GM23338 (cell line): ENCODE data around the gene SLC19A1. TPM values are rescaled to one million over a fixed set of nuclear protein-coding genes. Genes with fewer than 3 reads are reported as not detected.

ENCODE experiments used
- ATAC-seq: fragments of 200-7000 bp; cut with Tn5 transposase; 3 replicates; pipeline ENCODE4 v1.9.1; 2020
- DNase-seq: peaks from one replicate; pipeline ENCODE4 v3.0.0-alpha.2; 2015; ENCODE audit warnings: low spot score
- H2AFZ ChIP-seq: fragments of 200-600 bp; sonication (generic); 2 replicates; pipeline ENCODE4 v1.8.0; 2016; ENCODE audit warnings: antibody characterized with exemption, mild to moderate bottlenecking, moderate library complexity
- H3F3A ChIP-seq: fragments of 200-600 bp; sonication (generic); replicated peaks from 2 replicates; pipeline ENCODE4 v1.8.0; 2017; ENCODE audit warnings: antibody characterized with exemption, mixed run types, low read depth
- H3K27ac ChIP-seq: fragments of 200-600 bp; sonication (generic); 2 replicates; pipeline ENCODE4 v1.6.1; 2016; ENCODE audit warnings: low read depth
- H3K27me3 ChIP-seq: fragments of 200-600 bp; sonication (generic); 2 replicates; pipeline ENCODE4 v1.8.0; 2016; ENCODE audit warnings: mild to moderate bottlenecking, mixed run types, moderate library complexity; ENCODE audit not compliant: insufficient read depth
- H3K36me3 ChIP-seq: fragments of 200-600 bp; sonication (generic); 2 replicates; pipeline ENCODE4 v1.8.0; 2016; ENCODE audit warnings: mild to moderate bottlenecking; ENCODE audit not compliant: insufficient read depth
- H3K4me1 ChIP-seq: fragments of 200-600 bp; sonication (generic); 2 replicates; pipeline ENCODE4 v1.8.0; 2016; ENCODE audit warnings: mild to moderate bottlenecking, moderate library complexity; ENCODE audit not compliant: insufficient read depth
- H3K4me2 ChIP-seq: fragments of 200-600 bp; sonication (generic); 2 replicates; pipeline ENCODE4 v1.7.1; 2017; ENCODE audit warnings: mixed run types
- H3K4me3 ChIP-seq: fragments of 200-600 bp; sonication (generic); 2 replicates; pipeline ENCODE4 v1.6.1; 2016; ENCODE audit warnings: mixed run types
- H3K79me2 ChIP-seq: fragments of 200-600 bp; sonication (generic); replicated peaks from 2 replicates; pipeline ENCODE4 v1.8.0; 2017; ENCODE audit warnings: mild to moderate bottlenecking; ENCODE audit not compliant: insufficient read depth
- H3K9me2 ChIP-seq: fragments of 200-600 bp; sonication (generic); 2 replicates; pipeline ENCODE4 v1.8.0; 2017; ENCODE audit not compliant: insufficient read depth
- H4K20me1 ChIP-seq: fragments of 200-600 bp; sonication (generic); replicated peaks from 2 replicates; pipeline ENCODE4 v1.8.0; 2017; ENCODE audit warnings: mild to moderate bottlenecking; ENCODE audit not compliant: insufficient read depth
- H3K27ac Mint-ChIP-seq: 2 replicates; pipeline ENCODE4 v1.8.0; 2020; ENCODE audit warnings: inconsistent platforms, mild to moderate bottlenecking, moderate library complexity, mixed read lengths
- H3K27me3 Mint-ChIP-seq: 3 replicates; pipeline ENCODE4 v1.8.0; 2022; ENCODE audit warnings: low read depth, mild to moderate bottlenecking, moderate library complexity, mixed read lengths, inconsistent platforms; ENCODE audit not compliant: insufficient read depth, poor library complexity
- H3K36me3 Mint-ChIP-seq: 3 replicates; pipeline ENCODE4 v1.8.0; 2021; ENCODE audit warnings: low read depth, mild to moderate bottlenecking, inconsistent platforms, moderate library complexity, mixed read lengths
- H3K4me1 Mint-ChIP-seq: 3 replicates; pipeline ENCODE4 v1.8.0; 2020; ENCODE audit warnings: mild to moderate bottlenecking, inconsistent platforms, mixed read lengths
- H3K4me3 Mint-ChIP-seq: 3 replicates; pipeline ENCODE4 v1.8.0; 2021; ENCODE audit warnings: moderate library complexity, mild to moderate bottlenecking, inconsistent platforms, mixed read lengths
- H3K9me3 Mint-ChIP-seq: 3 replicates; pipeline ENCODE4 v1.8.0; 2020; ENCODE audit warnings: moderate library complexity, mild to moderate bottlenecking, inconsistent platforms, mixed read lengths
- CREB1 ChIP-seq: fragments of 250-450 bp; sonication (Bioruptor Pico); IDR thresholded peaks from 2 replicates; pipeline ENCODE4 v1.5.0; 2020; ENCODE audit warnings: low read depth, mild to moderate bottlenecking, moderate library complexity
- CTCF ChIP-seq, 2 experiments: fragments of 200-600 bp in 1 of 2; sonication (generic) in 1 of 2; conservative IDR thresholded peaks; 2 replicates each; pipeline versions ENCODE4 v1.5.1 to v1.6.1; 2016 to 2017; ENCODE audit warnings: antibody characterized with exemption in 2 of 2, low read depth in 2 of 2, mild to moderate bottlenecking in 2 of 2, moderate library complexity in 1 of 2
- EZH2 ChIP-seq: fragments of 200-600 bp; sonication (generic); IDR thresholded peaks from one replicate; pipeline ENCODE4 v1.8.0; 2017; ENCODE audit warnings: antibody characterized with exemption, mild to moderate bottlenecking, low read depth; ENCODE audit not compliant: unreplicated experiment
- JUNB ChIP-seq: IDR thresholded peaks from one replicate; pipeline ENCODE4 v1.6.1; 2016; ENCODE audit warnings: antibody characterized with exemption; ENCODE audit not compliant: unreplicated experiment
- REST ChIP-seq: IDR thresholded peaks from one replicate; pipeline ENCODE4 v1.6.1; 2018; ENCODE audit warnings: antibody characterized with exemption; ENCODE audit not compliant: unreplicated experiment
- polyA plus RNA-seq: library from polyadenylated mRNA; unstranded; fragments of >200 nt; fragmentation: Nextera tagmentation; extraction: Ambion mirVana; gene quantifications from 2 replicates; pipeline ENCODE4 v1.2.1, GENCODE V29; 2016
- total RNA-seq: library from RNA; depleted of rRNA; stranded (reverse); fragments of >200 nt; shearing (Covaris generic); gene quantifications from 2 replicates; pipeline ENCODE4 v1.2.3, GENCODE V29; 2014
- TF ChIP-seq, protein P1 (sequence below): fragments of 250-450 bp; sonication (Bioruptor Pico); IDR thresholded peaks from 2 replicates; pipeline ENCODE4 v1.5.0; 2020; ENCODE audit warnings: mild to moderate bottlenecking, moderate library complexity

The SLC19A1 gene
- total and polyA plus RNA-seq, 2 experiments from 2014 or later = 31.2 to 33.0 TPM

- TF ChIP-seq, protein P1, sequence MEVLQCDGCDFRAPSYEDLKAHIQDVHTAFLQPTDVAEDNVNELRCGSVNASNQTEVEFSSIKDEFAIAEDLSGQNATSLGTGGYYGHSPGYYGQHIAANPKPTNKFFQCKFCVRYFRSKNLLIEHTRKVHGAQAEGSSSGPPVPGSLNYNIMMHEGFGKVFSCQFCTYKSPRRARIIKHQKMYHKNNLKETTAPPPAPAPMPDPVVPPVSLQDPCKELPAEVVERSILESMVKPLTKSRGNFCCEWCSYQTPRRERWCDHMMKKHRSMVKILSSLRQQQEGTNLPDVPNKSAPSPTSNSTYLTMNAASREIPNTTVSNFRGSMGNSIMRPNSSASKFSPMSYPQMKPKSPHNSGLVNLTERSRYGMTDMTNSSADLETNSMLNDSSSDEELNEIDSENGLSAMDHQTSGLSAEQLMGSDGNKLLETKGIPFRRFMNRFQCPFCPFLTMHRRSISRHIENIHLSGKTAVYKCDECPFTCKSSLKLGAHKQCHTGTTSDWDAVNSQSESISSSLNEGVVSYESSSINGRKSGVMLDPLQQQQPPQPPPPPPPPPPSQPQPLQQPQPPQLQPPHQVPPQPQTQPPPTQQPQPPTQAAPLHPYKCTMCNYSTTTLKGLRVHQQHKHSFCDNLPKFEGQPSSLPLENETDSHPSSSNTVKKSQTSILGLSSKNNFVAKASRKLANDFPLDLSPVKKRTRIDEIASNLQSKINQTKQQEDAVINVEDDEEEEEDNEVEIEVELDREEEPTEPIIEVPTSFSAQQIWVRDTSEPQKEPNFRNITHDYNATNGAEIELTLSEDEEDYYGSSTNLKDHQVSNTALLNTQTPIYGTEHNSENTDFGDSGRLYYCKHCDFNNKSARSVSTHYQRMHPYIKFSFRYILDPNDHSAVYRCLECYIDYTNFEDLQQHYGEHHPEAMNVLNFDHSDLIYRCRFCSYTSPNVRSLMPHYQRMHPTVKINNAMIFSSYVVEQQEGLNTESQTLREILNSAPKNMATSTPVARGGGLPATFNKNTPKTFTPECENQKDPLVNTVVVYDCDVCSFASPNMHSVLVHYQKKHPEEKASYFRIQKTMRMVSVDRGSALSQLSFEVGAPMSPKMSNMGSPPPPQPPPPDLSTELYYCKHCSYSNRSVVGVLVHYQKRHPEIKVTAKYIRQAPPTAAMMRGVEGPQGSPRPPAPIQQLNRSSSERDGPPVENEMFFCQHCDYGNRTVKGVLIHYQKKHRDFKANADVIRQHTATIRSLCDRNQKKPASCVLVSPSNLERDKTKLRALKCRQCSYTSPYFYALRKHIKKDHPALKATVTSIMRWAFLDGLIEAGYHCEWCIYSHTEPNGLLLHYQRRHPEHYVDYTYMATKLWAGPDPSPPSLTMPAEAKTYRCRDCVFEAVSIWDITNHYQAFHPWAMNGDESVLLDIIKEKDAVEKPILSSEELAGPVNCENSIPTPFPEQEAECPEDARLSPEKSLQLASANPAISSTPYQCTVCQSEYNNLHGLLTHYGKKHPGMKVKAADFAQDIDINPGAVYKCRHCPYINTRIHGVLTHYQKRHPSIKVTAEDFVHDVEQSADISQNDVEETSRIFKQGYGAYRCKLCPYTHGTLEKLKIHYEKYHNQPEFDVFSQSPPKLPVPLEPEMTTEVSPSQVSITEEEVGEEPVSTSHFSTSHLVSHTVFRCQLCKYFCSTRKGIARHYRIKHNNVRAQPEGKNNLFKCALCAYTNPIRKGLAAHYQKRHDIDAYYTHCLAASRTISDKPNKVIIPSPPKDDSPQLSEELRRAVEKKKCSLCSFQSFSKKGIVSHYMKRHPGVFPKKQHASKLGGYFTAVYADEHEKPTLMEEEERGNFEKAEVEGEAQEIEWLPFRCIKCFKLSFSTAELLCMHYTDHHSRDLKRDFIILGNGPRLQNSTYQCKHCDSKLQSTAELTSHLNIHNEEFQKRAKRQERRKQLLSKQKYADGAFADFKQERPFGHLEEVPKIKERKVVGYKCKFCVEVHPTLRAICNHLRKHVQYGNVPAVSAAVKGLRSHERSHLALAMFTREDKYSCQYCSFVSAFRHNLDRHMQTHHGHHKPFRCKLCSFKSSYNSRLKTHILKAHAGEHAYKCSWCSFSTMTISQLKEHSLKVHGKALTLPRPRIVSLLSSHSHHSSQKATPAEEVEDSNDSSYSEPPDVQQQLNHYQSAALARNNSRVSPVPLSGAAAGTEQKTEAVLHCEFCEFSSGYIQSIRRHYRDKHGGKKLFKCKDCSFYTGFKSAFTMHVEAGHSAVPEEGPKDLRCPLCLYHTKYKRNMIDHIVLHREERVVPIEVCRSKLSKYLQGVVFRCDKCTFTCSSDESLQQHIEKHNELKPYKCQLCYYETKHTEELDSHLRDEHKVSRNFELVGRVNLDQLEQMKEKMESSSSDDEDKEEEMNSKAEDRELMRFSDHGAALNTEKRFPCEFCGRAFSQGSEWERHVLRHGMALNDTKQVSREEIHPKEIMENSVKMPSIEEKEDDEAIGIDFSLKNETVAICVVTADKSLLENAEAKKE (CRISPR knock-in tag) = no peak
Observed at GRCh38 chr21:45481977-45482898, 60.0 kb downstream of the SLC19A1 start (continued).

GRCh38 chr21:45481566-45481965 lies 60.7 kb downstream of the SLC19A1 start:
- H3K4me3 ChIP-seq = no peak overlapping the region
- no peaks in the 10 kb centered on the region for H3K79me2 ChIP-seq
- no peak overlapping the region for H3K4me2 ChIP-seq
- ATAC-seq (no peak), DNase-seq (no peak)
- no peak overlapping the region for H2AFZ ChIP-seq
- Mint-ChIP-seq H3K36me3 (peaks cover 64% of the 10 kb centered on the region), H3K4me1 (peaks cover 9% of the 10 kb centered on the region), H3K4me3 (no peak overlapping the region), H3K9me3 (peaks cover under 1% of the 10 kb centered on the region; the same call in 1 of the 3 replicates), H3K27me3 (peaks cover 15% of the 10 kb centered on the region), H3K27ac (no peak overlapping the region)
- H3K27ac ChIP-seq = no peak overlapping the region
- H3K36me3 ChIP-seq = peaks cover 8% of the 10 kb centered on the region
- peaks cover 7% of the 10 kb centered on the region; the same call in 1 of the 2 replicates for H4K20me1 ChIP-seq
- no peaks in the 10 kb centered on the region for H3K27me3 ChIP-seq
- peaks cover 20% of the 10 kb centered on the region for H3F3A ChIP-seq
- H3K9me2 ChIP-seq = no peaks in the 10 kb centered on the region
- no peaks in the 10 kb centered on the region for H3K4me1 ChIP-seq
- no peak for TF ChIP-seq CTCF (conservative IDR thresholded peaks at IDR 0.05; ENCODE audit: low read depth in 2 of 2)
- TF ChIP-seq EZH2 = no peak
- TF ChIP-seq JUNB = no peak
- TF ChIP-seq CREB1 (CRISPR knock-in tag) = no peak
- no peak for TF ChIP-seq REST
